D721Med (cell line): ENCODE measurements around the gene SHC1.
A peak's percentile ranks its signal among the peaks of the same experiment; 100 is the strongest.

Experiments used
- DNase-seq: peaks from one replicate; pipeline ENCODE4 v3.0.0; 2011; ENCODE audit warnings: low spot score; ENCODE audit not compliant: insufficient read length
- FAIRE-seq: peaks from 2 replicates; lab custom pipeline; 2011; peaks lifted over from hg19 to GRCh38; lab: Jason Lieb, UNC
- CTCF ChIP-seq: IDR thresholded peaks from 2 replicates; pipeline ENCODE4 v1.5.1; 2012; ENCODE audit warnings: mild to moderate bottlenecking, control low read depth; ENCODE audit not compliant: insufficient read depth; ENCODE audit errors: missing control alignments

The SHC1 gene

GRCh38 chr1:155011004-155011416, 40.5 kb upstream of the SHC1 start:
- no peak for FAIRE-seq
- no peak for TF ChIP-seq CTCF

GRCh38 chr1:155010211-155010918, 39.8 kb upstream of the SHC1 start:
- no peak for TF ChIP-seq CTCF
- no peak for DNase-seq
- no peak for FAIRE-seq

More at GRCh38 chr1:155011004-155011416, 40.5 kb upstream of the SHC1 start:
- DNase-seq: peak; percentile 88

GRCh38 chr1:155009742-155010141, 39.2 kb upstream of the SHC1 start:
- FAIRE-seq (no peak), DNase-seq (no peak)
- TF ChIP-seq CTCF: no peak

DNA sequence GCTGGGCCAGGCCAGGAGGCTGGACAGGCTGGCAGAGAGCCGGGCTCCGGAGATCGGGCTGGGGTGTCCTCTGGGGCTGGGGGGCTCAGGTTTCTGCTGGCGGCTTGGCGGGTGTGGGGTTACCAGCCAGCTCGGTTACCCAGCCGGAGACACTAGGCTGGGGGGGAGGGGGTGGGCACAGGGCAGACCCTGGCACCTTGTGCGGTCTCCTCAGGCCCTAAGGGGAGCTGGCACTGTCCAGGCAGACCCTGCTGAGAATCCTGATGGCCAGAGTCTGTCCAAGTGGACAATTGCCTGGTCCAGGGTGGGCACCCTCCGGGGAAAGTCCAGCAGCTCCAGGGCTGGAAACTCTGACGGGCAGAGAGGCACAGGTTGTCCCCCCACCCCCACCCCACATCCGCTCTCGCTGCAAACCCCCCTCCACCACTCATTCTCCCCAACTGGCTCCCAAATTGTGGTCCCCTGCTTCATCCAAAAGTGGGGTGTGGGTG, 38.7 kb upstream of the SHC1 start:
- DNase-seq (no peak), FAIRE-seq (no peak)
- TF ChIP-seq CTCF: no peak

GRCh38 chr1:155008015-155008941, 37.7 kb upstream of the SHC1 start:
- DNase-seq (no peak), FAIRE-seq (no peak)
- TF ChIP-seq CTCF: no peak

DNA sequence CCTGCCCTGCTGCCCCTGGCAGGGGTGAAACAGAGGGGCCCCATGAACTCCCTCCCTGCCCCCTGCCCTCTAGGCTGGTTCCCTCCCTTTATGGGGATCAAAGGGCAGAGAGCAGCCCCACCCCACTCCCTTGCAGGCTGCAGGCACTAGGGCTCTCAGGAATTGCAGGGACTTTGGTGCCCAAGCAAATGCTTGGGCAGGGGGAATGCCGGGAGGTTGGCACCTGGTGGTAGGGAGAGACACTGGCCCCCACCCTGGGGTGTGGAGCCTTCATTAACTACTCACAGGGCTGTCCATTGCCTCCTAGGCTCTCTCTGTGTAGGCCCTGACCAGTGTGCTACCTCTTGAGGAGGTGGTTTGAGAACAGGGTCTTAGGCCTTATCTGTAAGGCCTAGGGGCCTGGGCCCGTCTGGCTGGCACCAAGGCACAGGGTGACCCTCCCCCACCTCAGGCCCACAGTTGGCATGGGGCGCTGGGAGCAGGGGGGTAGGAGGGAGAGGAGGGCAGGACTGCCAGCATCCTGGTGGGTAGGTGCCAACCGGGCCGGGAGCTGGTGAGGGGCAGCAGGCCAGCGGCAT, 36.8 kb upstream of the SHC1 start:
- DNase-seq (no peak), FAIRE-seq (no peak)
- no peak for TF ChIP-seq CTCF
